ENCODE data around the gene ZMYM4.
A peak's percentile ranks its signal among the peaks of the same experiment; 100 is the strongest.

The ZMYM4 gene

GRCh38 chr1:35253941-35254340 is 14.6 kb upstream of the ZMYM4 start:
- Histone ChIP-seq H3K36me3 (ENCODE audit: control insufficient read depth, insufficient read depth, low read length) (no peaks in the 10 kb centered on the region), H3K9me3 (ENCODE audit: control insufficient read depth, low read length) (no peaks in the 10 kb centered on the region), H3K4me1 (ENCODE audit: control insufficient read depth, insufficient read depth, low read length, poor library complexity, severe bottlenecking) (no peaks in the 10 kb centered on the region), H3K4me3 (ENCODE audit: extremely low read depth, insufficient read depth, low read length, poor library complexity, severe bottlenecking) (no peak overlapping the region), H3K27ac (ENCODE audit: low read depth, low read length, severe bottlenecking) (no peak overlapping the region)
- WGBS, 2 experiments (ENCODE audit: insufficient coverage in 2 of 2) = no CpG with 5 or more reads among the region's 2 CpGs

- no peaks in the 10 kb centered on the region for H3K4me1 ChIP-seq (ENCODE audit: control insufficient read depth, insufficient read depth, low read length, poor library complexity, severe bottlenecking)
- H3K9me3 ChIP-seq (ENCODE audit: control insufficient read depth, low read length) = no peaks in the 10 kb centered on the region
- WGBS, 2 experiments (ENCODE audit: insufficient coverage in 2 of 2) = 96 to 97% methylated on average over 3 of the region's 4 CpGs
- no peak overlapping the region for H3K4me3 ChIP-seq (ENCODE audit: extremely low read depth, insufficient read depth, low read length, poor library complexity, severe bottlenecking)
- H3K27ac ChIP-seq (ENCODE audit: low read depth, low read length, severe bottlenecking) = no peak overlapping the region
- no peaks in the 10 kb centered on the region for H3K36me3 ChIP-seq (ENCODE audit: control insufficient read depth, insufficient read depth, low read length)
Observed at GRCh38 chr1:35255276-35255675, 13.2 kb upstream of the ZMYM4 start.

- 100% methylated on average over 1 of the region's 1 CpG; no CpG with 5 or more reads in 1 of the 2 experiments for WGBS, 2 experiments (ENCODE audit: insufficient coverage in 2 of 2)
- no peaks in the 10 kb centered on the region for H3K36me3 ChIP-seq (ENCODE audit: control insufficient read depth, insufficient read depth, low read length)
- no peaks in the 10 kb centered on the region for H3K4me1 ChIP-seq (ENCODE audit: control insufficient read depth, insufficient read depth, low read length, poor library complexity, severe bottlenecking)
- no peak overlapping the region for H3K27ac ChIP-seq (ENCODE audit: low read depth, low read length, severe bottlenecking)
- no peaks in the 10 kb centered on the region for H3K9me3 ChIP-seq (ENCODE audit: control insufficient read depth, low read length)
- no peak overlapping the region for H3K4me3 ChIP-seq (ENCODE audit: extremely low read depth, insufficient read depth, low read length, poor library complexity, severe bottlenecking)
Observed at GRCh38 chr1:35259561-35259960, 8.9 kb upstream of the ZMYM4 start.

- Histone ChIP-seq H3K9me3 (ENCODE audit: control insufficient read depth, low read length) (no peaks in the 10 kb centered on the region), H3K4me3 (ENCODE audit: extremely low read depth, insufficient read depth, low read length, poor library complexity, severe bottlenecking) (no peak overlapping the region), H3K36me3 (ENCODE audit: control insufficient read depth, insufficient read depth, low read length) (no peaks in the 10 kb centered on the region), H3K4me1 (ENCODE audit: control insufficient read depth, insufficient read depth, low read length, poor library complexity, severe bottlenecking) (peaks cover 4% of the 10 kb centered on the region), H3K27ac (ENCODE audit: low read depth, low read length, severe bottlenecking) (no peak overlapping the region)
- WGBS, 2 experiments (ENCODE audit: insufficient coverage in 2 of 2) = 87 to 92% methylated on average over 2 to 4 of the region's 4 CpGs
Observed at GRCh38 chr1:35261412-35262120, 6.9 kb upstream of the ZMYM4 start.

- WGBS, 2 experiments (ENCODE audit: insufficient coverage in 2 of 2) = 87 to 100% methylated on average over 2 of the region's 5 CpGs
- no peak overlapping the region for H3K4me3 ChIP-seq (ENCODE audit: extremely low read depth, insufficient read depth, low read length, poor library complexity, severe bottlenecking)
- H3K27ac ChIP-seq (ENCODE audit: low read depth, low read length, severe bottlenecking) = no peak overlapping the region
- no peaks in the 10 kb centered on the region for H3K36me3 ChIP-seq (ENCODE audit: control insufficient read depth, insufficient read depth, low read length)
- peaks cover 4% of the 10 kb centered on the region for H3K4me1 ChIP-seq (ENCODE audit: control insufficient read depth, insufficient read depth, low read length, poor library complexity, severe bottlenecking)
- peaks cover 6% of the 10 kb centered on the region for H3K9me3 ChIP-seq (ENCODE audit: control insufficient read depth, low read length)
Observed at GRCh38 chr1:35264035-35264434, 4.5 kb upstream of the ZMYM4 start.

- Histone ChIP-seq H3K36me3 (ENCODE audit: control insufficient read depth, insufficient read depth, low read length) (no peaks in the 10 kb centered on the region), H3K27ac (ENCODE audit: low read depth, low read length, severe bottlenecking) (peak overlapping the region; percentile 52), H3K9me3 (ENCODE audit: control insufficient read depth, low read length) (peaks cover 6% of the 10 kb centered on the region), H3K4me1 (ENCODE audit: control insufficient read depth, insufficient read depth, low read length, poor library complexity, severe bottlenecking) (peaks cover 4% of the 10 kb centered on the region), H3K4me3 (ENCODE audit: extremely low read depth, insufficient read depth, low read length, poor library complexity, severe bottlenecking) (no peak overlapping the region)
- WGBS, 2 experiments (ENCODE audit: insufficient coverage in 2 of 2) = 75 to 90% methylated on average over 2 of the region's 6 CpGs
Observed at GRCh38 chr1:35264871-35265270, 3.6 kb upstream of the ZMYM4 start.

GRCh38 chr1:35266306-35266705 is 2.2 kb upstream of the ZMYM4 start:
- Histone ChIP-seq H3K4me1 (ENCODE audit: control insufficient read depth, insufficient read depth, low read length, poor library complexity, severe bottlenecking) (peaks cover 4% of the 10 kb centered on the region), H3K27ac (ENCODE audit: low read depth, low read length, severe bottlenecking) (no peak overlapping the region), H3K4me3 (ENCODE audit: extremely low read depth, insufficient read depth, low read length, poor library complexity, severe bottlenecking) (no peak overlapping the region), H3K9me3 (ENCODE audit: control insufficient read depth, low read length) (peaks cover 6% of the 10 kb centered on the region), H3K36me3 (ENCODE audit: control insufficient read depth, insufficient read depth, low read length) (peaks cover 10% of the 10 kb centered on the region)
- 100% methylated on average over 1 of the region's 4 CpGs for whole genome bisulfite sequencing, 2 experiments (ENCODE audit: insufficient coverage in 2 of 2)

- H3K27ac ChIP-seq (ENCODE audit: low read depth, low read length, severe bottlenecking) = peak overlapping the region; percentile 96
- peaks cover 12% of the 10 kb centered on the region for H3K36me3 ChIP-seq (ENCODE audit: control insufficient read depth, insufficient read depth, low read length)
- 29 to 39% methylated on average over 2 to 5 of the region's 24 CpGs for WGBS, 2 experiments (ENCODE audit: insufficient coverage in 2 of 2)
- H3K4me3 ChIP-seq (ENCODE audit: extremely low read depth, insufficient read depth, low read length, poor library complexity, severe bottlenecking) = peak overlapping the region; percentile 80
- H3K4me1 ChIP-seq (ENCODE audit: control insufficient read depth, insufficient read depth, low read length, poor library complexity, severe bottlenecking) = peaks cover 4% of the 10 kb centered on the region
- peaks cover 6% of the 10 kb centered on the region for H3K9me3 ChIP-seq (ENCODE audit: control insufficient read depth, low read length)
Observed at GRCh38 chr1:35269201-35269988, 886 bp downstream of the ZMYM4 start.

- peaks cover 12% of the 10 kb centered on the region for H3K36me3 ChIP-seq (ENCODE audit: control insufficient read depth, insufficient read depth, low read length)
- WGBS, 2 experiments (ENCODE audit: insufficient coverage in 2 of 2) = 100% methylated on average over 2 of the region's 2 CpGs; no CpG with 5 or more reads in 1 of the 2 experiments
- peaks cover 6% of the 10 kb centered on the region for H3K9me3 ChIP-seq (ENCODE audit: control insufficient read depth, low read length)
- H3K4me1 ChIP-seq (ENCODE audit: control insufficient read depth, insufficient read depth, low read length, poor library complexity, severe bottlenecking) = peaks cover 4% of the 10 kb centered on the region
- H3K4me3 ChIP-seq (ENCODE audit: extremely low read depth, insufficient read depth, low read length, poor library complexity, severe bottlenecking) = peak overlapping the region; percentile 80
- no peak overlapping the region for H3K27ac ChIP-seq (ENCODE audit: low read depth, low read length, severe bottlenecking)
Observed at GRCh38 chr1:35269989-35270289, 1.4 kb downstream of the ZMYM4 start.

- 94 to 100% methylated on average over 1 to 3 of the region's 3 CpGs for WGBS, 2 experiments (ENCODE audit: insufficient coverage in 2 of 2)
- H3K4me3 ChIP-seq (ENCODE audit: extremely low read depth, insufficient read depth, low read length, poor library complexity, severe bottlenecking) = no peak overlapping the region
- H3K36me3 ChIP-seq (ENCODE audit: control insufficient read depth, insufficient read depth, low read length) = peaks cover 12% of the 10 kb centered on the region
- H3K27ac ChIP-seq (ENCODE audit: low read depth, low read length, severe bottlenecking) = no peak overlapping the region
- peaks cover 6% of the 10 kb centered on the region for H3K9me3 ChIP-seq (ENCODE audit: control insufficient read depth, low read length)
- no peaks in the 10 kb centered on the region for H3K4me1 ChIP-seq (ENCODE audit: control insufficient read depth, insufficient read depth, low read length, poor library complexity, severe bottlenecking)
Observed at GRCh38 chr1:35270836-35271235, 2.3 kb downstream of the ZMYM4 start.

- WGBS, 2 experiments (ENCODE audit: insufficient coverage in 2 of 2) = no CpG with 5 or more reads among the region's 4 CpGs
- H3K27ac ChIP-seq (ENCODE audit: low read depth, low read length, severe bottlenecking) = no peak overlapping the region
- H3K9me3 ChIP-seq (ENCODE audit: control insufficient read depth, low read length) = no peaks in the 10 kb centered on the region
- H3K4me3 ChIP-seq (ENCODE audit: extremely low read depth, insufficient read depth, low read length, poor library complexity, severe bottlenecking) = no peak overlapping the region
- H3K4me1 ChIP-seq (ENCODE audit: control insufficient read depth, insufficient read depth, low read length, poor library complexity, severe bottlenecking) = no peaks in the 10 kb centered on the region
- H3K36me3 ChIP-seq (ENCODE audit: control insufficient read depth, insufficient read depth, low read length) = peaks cover 35% of the 10 kb centered on the region
Observed at GRCh38 chr1:35274197-35274596, 5.7 kb downstream of the ZMYM4 start.
